GM23338 (cell line): Measurements from ENCODE around the gene EIF4A3. TPM values are rescaled to one million over a fixed set of nuclear protein-coding genes. Genes with fewer than 3 reads are reported as not detected.

Experiments
- ATAC-seq: fragments of 200-7000 bp; cut with Tn5 transposase; 3 replicates; pipeline ENCODE4 v1.9.1; 2020
- DNase-seq: peaks from one replicate; pipeline ENCODE4 v3.0.0-alpha.2; 2015; ENCODE audit warnings: low spot score
- H2AFZ ChIP-seq: fragments of 200-600 bp; sonication (generic); 2 replicates; pipeline ENCODE4 v1.8.0; 2016; ENCODE audit warnings: antibody characterized with exemption, mild to moderate bottlenecking, moderate library complexity
- H3F3A ChIP-seq: fragments of 200-600 bp; sonication (generic); replicated peaks from 2 replicates; pipeline ENCODE4 v1.8.0; 2017; ENCODE audit warnings: antibody characterized with exemption, mixed run types, low read depth
- H3K27ac ChIP-seq: fragments of 200-600 bp; sonication (generic); 2 replicates; pipeline ENCODE4 v1.6.1; 2016; ENCODE audit warnings: low read depth
- H3K27me3 ChIP-seq: fragments of 200-600 bp; sonication (generic); 2 replicates; pipeline ENCODE4 v1.8.0; 2016; ENCODE audit warnings: mild to moderate bottlenecking, mixed run types, moderate library complexity; ENCODE audit not compliant: insufficient read depth
- H3K36me3 ChIP-seq: fragments of 200-600 bp; sonication (generic); 2 replicates; pipeline ENCODE4 v1.8.0; 2016; ENCODE audit warnings: mild to moderate bottlenecking; ENCODE audit not compliant: insufficient read depth
- H3K4me1 ChIP-seq: fragments of 200-600 bp; sonication (generic); 2 replicates; pipeline ENCODE4 v1.8.0; 2016; ENCODE audit warnings: mild to moderate bottlenecking, moderate library complexity; ENCODE audit not compliant: insufficient read depth
- H3K4me2 ChIP-seq: fragments of 200-600 bp; sonication (generic); 2 replicates; pipeline ENCODE4 v1.7.1; 2017; ENCODE audit warnings: mixed run types
- H3K4me3 ChIP-seq: fragments of 200-600 bp; sonication (generic); 2 replicates; pipeline ENCODE4 v1.6.1; 2016; ENCODE audit warnings: mixed run types
- H3K79me2 ChIP-seq: fragments of 200-600 bp; sonication (generic); replicated peaks from 2 replicates; pipeline ENCODE4 v1.8.0; 2017; ENCODE audit warnings: mild to moderate bottlenecking; ENCODE audit not compliant: insufficient read depth
- H3K9me2 ChIP-seq: fragments of 200-600 bp; sonication (generic); 2 replicates; pipeline ENCODE4 v1.8.0; 2017; ENCODE audit not compliant: insufficient read depth
- H4K20me1 ChIP-seq: fragments of 200-600 bp; sonication (generic); replicated peaks from 2 replicates; pipeline ENCODE4 v1.8.0; 2017; ENCODE audit warnings: mild to moderate bottlenecking; ENCODE audit not compliant: insufficient read depth
- H3K27ac Mint-ChIP-seq: 2 replicates; pipeline ENCODE4 v1.8.0; 2020; ENCODE audit warnings: inconsistent platforms, mild to moderate bottlenecking, moderate library complexity, mixed read lengths
- H3K27me3 Mint-ChIP-seq: 3 replicates; pipeline ENCODE4 v1.8.0; 2022; ENCODE audit warnings: low read depth, mild to moderate bottlenecking, moderate library complexity, mixed read lengths, inconsistent platforms; ENCODE audit not compliant: insufficient read depth, poor library complexity
- H3K36me3 Mint-ChIP-seq: 3 replicates; pipeline ENCODE4 v1.8.0; 2021; ENCODE audit warnings: low read depth, mild to moderate bottlenecking, inconsistent platforms, moderate library complexity, mixed read lengths
- H3K4me1 Mint-ChIP-seq: 3 replicates; pipeline ENCODE4 v1.8.0; 2020; ENCODE audit warnings: mild to moderate bottlenecking, inconsistent platforms, mixed read lengths
- H3K4me3 Mint-ChIP-seq: 3 replicates; pipeline ENCODE4 v1.8.0; 2021; ENCODE audit warnings: moderate library complexity, mild to moderate bottlenecking, inconsistent platforms, mixed read lengths
- H3K9me3 Mint-ChIP-seq: 3 replicates; pipeline ENCODE4 v1.8.0; 2020; ENCODE audit warnings: moderate library complexity, mild to moderate bottlenecking, inconsistent platforms, mixed read lengths
- CREB1 ChIP-seq: fragments of 250-450 bp; sonication (Bioruptor Pico); IDR thresholded peaks from 2 replicates; pipeline ENCODE4 v1.5.0; 2020; ENCODE audit warnings: low read depth, mild to moderate bottlenecking, moderate library complexity
- CTCF ChIP-seq, 2 experiments: fragments of 200-600 bp in 1 of 2; sonication (generic) in 1 of 2; conservative IDR thresholded peaks; 2 replicates each; pipeline versions ENCODE4 v1.5.1 to v1.6.1; 2016 to 2017; ENCODE audit warnings: antibody characterized with exemption in 2 of 2, low read depth in 2 of 2, mild to moderate bottlenecking in 2 of 2, moderate library complexity in 1 of 2
- EZH2 ChIP-seq: fragments of 200-600 bp; sonication (generic); IDR thresholded peaks from one replicate; pipeline ENCODE4 v1.8.0; 2017; ENCODE audit warnings: antibody characterized with exemption, mild to moderate bottlenecking, low read depth; ENCODE audit not compliant: unreplicated experiment
- EZH2phosphoT487 ChIP-seq: fragments of 200-600 bp; sonication (generic); IDR thresholded peaks from one replicate; pipeline ENCODE4 v1.8.1; 2018; ENCODE audit warnings: antibody characterized with exemption; ENCODE audit not compliant: unreplicated experiment
- JUNB ChIP-seq: IDR thresholded peaks from one replicate; pipeline ENCODE4 v1.6.1; 2016; ENCODE audit warnings: antibody characterized with exemption; ENCODE audit not compliant: unreplicated experiment
- NANOG ChIP-seq: IDR thresholded peaks from 2 replicates; pipeline ENCODE4 v1.6.1; 2016; ENCODE audit warnings: antibody characterized with exemption, borderline replicate concordance
- POLR2AphosphoS5 ChIP-seq: IDR thresholded peaks from 2 replicates; pipeline ENCODE4 v1.6.1; 2016; ENCODE audit warnings: antibody characterized with exemption, low read depth
- STAT1 ChIP-seq: IDR thresholded peaks from one replicate; pipeline ENCODE4 v1.6.1; 2016; ENCODE audit warnings: antibody characterized with exemption; ENCODE audit not compliant: unreplicated experiment
- ZNF114 ChIP-seq: fragments of 250-450 bp; sonication (Bioruptor Pico); IDR thresholded peaks from 2 replicates; pipeline ENCODE4 v1.5.0; 2020; ENCODE audit warnings: mild to moderate bottlenecking, moderate library complexity
- ZNF331 ChIP-seq: fragments of 250-450 bp; sonication (Bioruptor Pico); IDR thresholded peaks from 2 replicates; pipeline ENCODE4 v1.5.0; 2020; ENCODE audit warnings: low read depth, mild to moderate bottlenecking, moderate library complexity
- ZNF462 ChIP-seq: fragments of 250-450 bp; sonication (Bioruptor Pico); IDR thresholded peaks from 2 replicates; pipeline ENCODE4 v1.5.0; 2020; ENCODE audit warnings: mild to moderate bottlenecking, moderate library complexity
- polyA plus RNA-seq: library from polyadenylated mRNA; unstranded; fragments of >200 nt; fragmentation: Nextera tagmentation; extraction: Ambion mirVana; gene quantifications from 2 replicates; pipeline ENCODE4 v1.2.1, GENCODE V29; 2016
- total RNA-seq: library from RNA; depleted of rRNA; stranded (reverse); fragments of >200 nt; shearing (Covaris generic); gene quantifications from 2 replicates; pipeline ENCODE4 v1.2.3, GENCODE V29; 2014
- TF ChIP-seq, protein P1 (sequence below): IDR thresholded peaks from 2 replicates; pipeline ENCODE4 v1.6.1; 2016; ENCODE audit warnings: antibody characterized with exemption
- TF ChIP-seq, protein P2 (sequence below): IDR thresholded peaks from one replicate; pipeline ENCODE4 v1.6.1; 2018; ENCODE audit warnings: antibody characterized with exemption; ENCODE audit not compliant: unreplicated experiment

EIF4A3 gene
- total and polyA plus RNA-seq, 2 experiments from 2014 or later = 146 to 156 TPM

GRCh38 chr17:80141463-80142165, 5.3 kb downstream of the EIF4A3 start:
- ATAC-seq = no peak
- Histone ChIP-seq H3K4me1 (peaks cover 11% of the 10 kb centered on the region), H3K36me3 (peaks cover 83% of the 10 kb centered on the region), H3K4me3 (no peak overlapping the region), H3K9me2 (no peaks in the 10 kb centered on the region), H4K20me1 (peaks cover 64% of the 10 kb centered on the region), H2AFZ (no peak overlapping the region), H3K27ac (no peak overlapping the region), H3F3A (peaks cover 24% of the 10 kb centered on the region), H3K27me3 (no peaks in the 10 kb centered on the region), H3K4me2 (no peak overlapping the region), H3K79me2 (peaks cover 58% of the 10 kb centered on the region)
- H3K27me3 Mint-ChIP-seq = peaks cover 8% of the 10 kb centered on the region
- no peak overlapping the region for H3K4me3 Mint-ChIP-seq
- H3K27ac Mint-ChIP-seq = no peak overlapping the region
- no peaks in the 10 kb centered on the region for H3K9me3 Mint-ChIP-seq
- TF ChIP-seq, protein P1, sequence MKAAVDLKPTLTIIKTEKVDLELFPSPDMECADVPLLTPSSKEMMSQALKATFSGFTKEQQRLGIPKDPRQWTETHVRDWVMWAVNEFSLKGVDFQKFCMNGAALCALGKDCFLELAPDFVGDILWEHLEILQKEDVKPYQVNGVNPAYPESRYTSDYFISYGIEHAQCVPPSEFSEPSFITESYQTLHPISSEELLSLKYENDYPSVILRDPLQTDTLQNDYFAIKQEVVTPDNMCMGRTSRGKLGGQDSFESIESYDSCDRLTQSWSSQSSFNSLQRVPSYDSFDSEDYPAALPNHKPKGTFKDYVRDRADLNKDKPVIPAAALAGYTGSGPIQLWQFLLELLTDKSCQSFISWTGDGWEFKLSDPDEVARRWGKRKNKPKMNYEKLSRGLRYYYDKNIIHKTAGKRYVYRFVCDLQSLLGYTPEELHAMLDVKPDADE = no peak
- TF ChIP-seq ZNF331 (CRISPR knock-in tag) (no peak), ZNF114 (CRISPR knock-in tag) (no peak), ZNF462 (no peak), CREB1 (CRISPR knock-in tag) (no peak), EZH2phosphoT487 (no peak), CTCF (conservative IDR thresholded peaks at IDR 0.05; ENCODE audit: low read depth in 2 of 2) (no peak), POLR2AphosphoS5 (no peak), STAT1 (no peak), JUNB (no peak), NANOG (no peak), EZH2 (no peak)
- TF ChIP-seq, protein P2, sequence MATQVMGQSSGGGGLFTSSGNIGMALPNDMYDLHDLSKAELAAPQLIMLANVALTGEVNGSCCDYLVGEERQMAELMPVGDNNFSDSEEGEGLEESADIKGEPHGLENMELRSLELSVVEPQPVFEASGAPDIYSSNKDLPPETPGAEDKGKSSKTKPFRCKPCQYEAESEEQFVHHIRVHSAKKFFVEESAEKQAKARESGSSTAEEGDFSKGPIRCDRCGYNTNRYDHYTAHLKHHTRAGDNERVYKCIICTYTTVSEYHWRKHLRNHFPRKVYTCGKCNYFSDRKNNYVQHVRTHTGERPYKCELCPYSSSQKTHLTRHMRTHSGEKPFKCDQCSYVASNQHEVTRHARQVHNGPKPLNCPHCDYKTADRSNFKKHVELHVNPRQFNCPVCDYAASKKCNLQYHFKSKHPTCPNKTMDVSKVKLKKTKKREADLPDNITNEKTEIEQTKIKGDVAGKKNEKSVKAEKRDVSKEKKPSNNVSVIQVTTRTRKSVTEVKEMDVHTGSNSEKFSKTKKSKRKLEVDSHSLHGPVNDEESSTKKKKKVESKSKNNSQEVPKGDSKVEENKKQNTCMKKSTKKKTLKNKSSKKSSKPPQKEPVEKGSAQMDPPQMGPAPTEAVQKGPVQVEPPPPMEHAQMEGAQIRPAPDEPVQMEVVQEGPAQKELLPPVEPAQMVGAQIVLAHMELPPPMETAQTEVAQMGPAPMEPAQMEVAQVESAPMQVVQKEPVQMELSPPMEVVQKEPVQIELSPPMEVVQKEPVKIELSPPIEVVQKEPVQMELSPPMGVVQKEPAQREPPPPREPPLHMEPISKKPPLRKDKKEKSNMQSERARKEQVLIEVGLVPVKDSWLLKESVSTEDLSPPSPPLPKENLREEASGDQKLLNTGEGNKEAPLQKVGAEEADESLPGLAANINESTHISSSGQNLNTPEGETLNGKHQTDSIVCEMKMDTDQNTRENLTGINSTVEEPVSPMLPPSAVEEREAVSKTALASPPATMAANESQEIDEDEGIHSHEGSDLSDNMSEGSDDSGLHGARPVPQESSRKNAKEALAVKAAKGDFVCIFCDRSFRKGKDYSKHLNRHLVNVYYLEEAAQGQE = no peak
- H3K36me3 Mint-ChIP-seq = peaks cover 92% of the 10 kb centered on the region
- peaks cover 17% of the 10 kb centered on the region for H3K4me1 Mint-ChIP-seq
- no peak for DNase-seq
